ENCODE measurements around the gene XYLT1.
A peak's percentile ranks its signal among the peaks of the same experiment; 100 is the strongest.

Gene XYLT1

DNA sequence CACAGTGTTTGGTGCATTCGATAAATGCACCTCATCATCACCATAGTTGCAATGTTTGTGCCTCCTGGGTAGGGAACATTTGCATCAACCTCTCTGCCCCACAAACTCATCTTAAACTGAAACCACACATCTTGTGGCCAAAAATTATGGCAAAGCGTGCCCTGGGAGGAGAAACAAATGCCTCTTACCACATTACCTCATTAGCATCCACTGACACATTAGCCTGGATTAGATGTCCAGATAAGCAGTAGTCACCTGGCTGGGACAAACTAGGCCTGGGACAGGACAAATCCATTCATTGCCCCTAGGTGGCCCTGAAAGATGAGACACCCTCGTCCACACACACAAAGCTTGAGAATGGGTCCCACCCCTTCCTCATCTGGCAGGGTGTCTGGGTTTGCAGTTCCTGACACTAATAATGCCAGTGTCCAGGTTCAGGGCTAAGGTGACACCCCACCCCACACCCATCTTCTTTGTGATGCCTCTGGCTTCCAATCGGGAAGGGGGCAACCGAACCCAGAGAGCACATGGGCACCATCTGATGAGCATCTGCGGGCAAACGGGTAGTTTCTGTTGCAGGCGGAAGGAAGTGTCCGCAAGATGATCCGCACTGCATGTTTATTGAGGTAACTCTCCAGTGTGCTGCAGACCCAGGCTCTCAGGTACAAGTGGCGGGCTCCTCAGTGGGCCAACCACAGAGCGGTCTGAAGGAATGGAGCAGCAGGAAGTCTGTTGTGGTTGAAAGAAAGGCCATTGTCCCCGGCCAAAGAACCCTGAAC lies 8.6 kb downstream of the XYLT1 start:
- no peak for DNase-seq (ENCODE audit: low read depth, low spot score)

DNA sequence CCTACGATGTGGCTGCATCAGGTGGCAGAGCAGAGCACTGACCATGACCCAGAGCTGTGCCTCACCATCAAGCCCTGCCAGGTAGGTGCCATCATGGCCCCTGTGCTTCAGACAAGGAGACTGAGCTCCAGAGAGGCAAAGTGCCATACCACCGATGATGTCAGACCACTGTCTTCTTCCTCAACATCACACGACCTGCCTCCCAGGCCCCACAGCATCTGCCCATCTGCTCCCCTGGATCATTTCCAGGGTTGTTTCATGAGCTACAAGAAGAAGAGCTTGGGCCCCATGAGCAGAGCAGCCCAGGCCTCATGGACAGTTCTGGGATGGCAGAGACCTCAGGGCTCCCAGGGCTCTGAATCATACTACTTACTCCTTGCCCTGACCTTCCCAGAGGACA lies 9.9 kb downstream of the XYLT1 start:
- no peak for DNase-seq (ENCODE audit: low read depth, low spot score)
- no peak overlapping the region for H3K4me3 ChIP-seq (ENCODE audit: low read length)

More for the DNA sequence above, 8.6 kb downstream of the XYLT1 start:
- no peak overlapping the region for H3K4me3 ChIP-seq (ENCODE audit: low read length)

DNA sequence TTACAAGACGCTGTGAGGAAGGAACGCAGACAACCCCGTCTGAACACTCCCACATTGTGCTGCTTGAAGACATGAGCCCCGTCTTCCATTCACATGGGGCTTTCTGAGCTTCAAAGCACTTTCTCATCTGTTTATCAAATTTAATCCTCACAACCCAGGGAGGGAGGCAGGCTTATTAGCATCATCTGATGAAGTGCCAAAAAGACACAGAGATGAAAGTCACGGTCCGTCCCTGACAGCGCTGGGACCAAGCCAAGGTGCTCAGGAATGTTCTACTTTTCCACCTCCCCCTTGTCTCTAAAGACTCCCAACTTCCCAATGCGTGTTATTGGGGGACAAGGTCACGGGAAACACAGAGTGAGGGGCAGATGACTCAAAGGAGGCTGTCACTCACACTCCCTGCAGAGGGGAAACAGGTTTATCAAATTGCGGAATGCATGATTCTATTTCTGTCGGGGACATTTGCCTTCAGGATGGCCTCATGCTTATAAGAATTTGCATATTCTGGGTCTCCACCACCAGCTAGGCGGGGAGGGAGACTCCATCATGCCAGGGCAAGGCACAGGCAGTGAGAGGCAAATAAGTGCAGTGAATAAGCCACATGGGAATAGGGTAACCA lies 10.7 kb downstream of the XYLT1 start:
- no peak overlapping the region for H3K4me3 ChIP-seq (ENCODE audit: low read length)
- DNase-seq (ENCODE audit: low read depth, low spot score) = no peak

DNA sequence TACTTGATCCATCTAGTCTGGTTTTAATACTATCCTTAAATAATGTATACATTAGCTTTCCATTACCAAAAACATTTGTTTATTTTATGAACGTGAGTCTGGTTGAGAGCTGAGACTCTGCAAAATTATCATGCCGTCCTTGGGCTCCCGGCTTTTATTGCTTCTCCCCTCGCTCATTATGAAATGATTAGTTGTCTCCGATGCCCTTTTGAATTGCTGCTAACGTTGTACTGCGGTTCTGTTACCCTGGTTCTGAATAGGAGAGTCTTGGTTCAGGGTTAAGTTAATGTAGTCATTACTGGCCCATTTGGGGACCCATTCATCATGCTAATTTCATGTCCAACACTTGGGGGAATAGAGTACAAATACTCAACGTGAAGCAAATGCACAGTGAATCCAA lies 12.8 kb downstream of the XYLT1 start:
- H3K4me3 ChIP-seq (ENCODE audit: low read length) = no peak overlapping the region
- DNase-seq (ENCODE audit: low read depth, low spot score) = no peak

DNA sequence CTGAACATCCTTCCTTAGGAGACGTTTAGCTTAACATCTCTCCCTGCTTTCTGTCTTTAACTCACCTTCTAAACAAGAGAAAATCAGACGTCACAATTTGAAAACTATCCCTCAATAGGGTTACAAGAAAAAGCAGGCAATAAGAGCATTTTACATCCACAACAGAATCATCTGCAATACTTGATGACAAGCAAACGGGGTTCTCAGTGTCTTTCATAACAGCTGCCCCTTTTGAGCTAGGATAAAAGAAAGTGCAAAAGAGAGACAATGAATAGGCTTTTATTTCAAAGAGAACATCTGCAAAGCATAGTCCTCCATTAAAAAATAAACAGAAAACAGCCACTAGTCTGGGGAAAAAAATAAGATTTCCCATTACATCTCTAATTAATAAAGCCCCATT lies 13.2 kb downstream of the XYLT1 start:
- DNase-seq (ENCODE audit: low read depth, low spot score) = no peak
- H3K4me3 ChIP-seq (ENCODE audit: low read length) = no peak overlapping the region

DNA sequence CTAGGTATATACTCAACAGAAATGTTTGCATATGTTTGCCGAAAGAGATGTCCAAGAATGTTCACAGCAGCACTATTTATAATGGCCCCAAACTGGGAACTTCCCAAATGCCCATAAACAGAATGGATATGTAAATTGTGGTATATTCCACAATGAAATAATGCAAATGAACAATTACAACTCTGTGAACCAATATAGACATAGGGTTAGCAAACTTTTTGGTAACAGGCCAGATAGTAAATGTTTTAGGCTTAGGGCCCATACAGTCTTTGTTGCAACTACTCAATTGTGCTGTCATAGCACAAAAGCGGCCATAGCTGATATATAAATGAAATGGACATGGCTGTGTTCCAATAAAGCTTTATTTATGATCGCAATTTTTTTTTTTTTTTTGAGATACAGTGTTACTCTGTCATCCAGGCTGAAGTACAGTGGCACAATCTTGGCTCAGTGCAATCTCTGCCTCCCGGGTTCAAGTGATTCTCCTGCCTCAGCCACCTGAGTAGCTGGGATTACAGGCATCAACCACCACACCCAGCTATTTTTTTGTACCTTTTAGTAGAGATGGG lies 16.5 kb downstream of the XYLT1 start:
- H3K4me3 ChIP-seq (ENCODE audit: low read length) = no peak overlapping the region
- DNase-seq (ENCODE audit: low read depth, low spot score) = no peak

DNA sequence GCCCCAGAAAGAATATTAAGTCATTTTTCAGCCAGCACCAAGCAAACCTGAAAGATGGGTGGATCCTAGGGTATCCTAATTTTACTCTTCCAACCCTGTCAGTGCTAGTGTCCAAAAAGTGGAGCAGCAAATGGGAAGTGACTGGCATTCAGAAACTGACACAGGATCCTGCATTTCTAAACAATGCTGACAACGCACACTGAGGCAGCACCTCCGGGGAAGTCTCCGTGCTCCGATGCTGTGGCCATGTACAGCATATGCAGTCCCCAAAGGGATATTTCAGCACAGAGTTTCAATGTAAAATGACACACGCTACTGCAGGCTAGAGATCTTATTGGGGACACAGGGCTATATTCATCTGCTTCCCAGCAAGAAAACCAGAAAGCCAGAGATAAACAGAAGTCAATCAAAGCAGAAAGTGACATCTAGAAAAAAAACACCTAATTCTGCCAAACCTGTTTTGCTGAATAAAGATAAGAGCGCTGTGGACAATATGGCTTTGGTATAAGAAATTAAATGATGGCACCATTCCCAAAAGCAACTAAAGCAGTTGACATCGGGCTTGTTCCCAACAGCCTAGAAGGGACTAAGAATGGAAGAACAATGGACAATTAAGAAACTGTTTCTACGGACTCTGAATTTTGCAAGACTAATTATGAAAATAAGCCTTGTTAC lies 17.3 kb downstream of the XYLT1 start:
- no peak overlapping the region for H3K4me3 ChIP-seq (ENCODE audit: low read length)
- no peak for DNase-seq (ENCODE audit: low read depth, low spot score)

DNA sequence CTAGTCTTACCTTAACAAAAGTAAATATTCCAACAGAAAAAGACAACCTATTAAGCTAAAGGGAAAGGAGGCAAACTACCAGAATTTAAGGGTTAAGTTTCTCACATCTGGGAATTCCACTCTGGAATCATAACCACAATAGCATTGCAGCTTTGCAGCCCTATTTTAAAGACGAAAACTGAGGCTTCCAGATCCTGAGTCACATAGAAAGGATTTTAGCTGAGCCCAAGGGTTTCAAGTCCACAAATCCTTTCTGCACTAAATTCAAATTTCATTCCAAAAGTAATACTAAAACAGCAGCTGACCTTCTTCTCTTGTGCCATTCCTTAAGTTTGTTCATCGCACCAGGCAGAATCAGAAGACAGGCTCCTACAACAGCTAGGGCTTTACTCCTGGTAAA lies 17.8 kb downstream of the XYLT1 start:
- no peak overlapping the region for H3K4me3 ChIP-seq (ENCODE audit: low read length)
- no peak for DNase-seq (ENCODE audit: low read depth, low spot score)

DNA sequence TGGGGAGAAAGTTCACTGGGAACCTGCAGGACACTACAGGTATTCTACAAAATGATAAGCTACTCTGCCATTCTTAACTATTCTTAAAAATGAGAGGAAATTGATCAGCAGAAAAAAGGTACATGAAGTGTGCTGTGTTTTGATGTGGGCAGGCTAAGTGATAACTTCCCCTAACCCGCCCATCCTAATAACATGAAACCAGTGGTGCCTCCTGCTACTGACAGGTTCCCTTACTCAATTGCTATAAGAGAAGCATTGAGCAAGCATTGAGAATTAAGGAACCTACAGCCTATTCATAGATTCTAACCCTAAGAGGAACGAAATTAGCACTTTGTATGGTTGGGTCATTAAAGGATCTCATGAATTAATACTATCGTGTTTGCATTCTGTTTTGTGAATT lies 18.9 kb downstream of the XYLT1 start:
- DNase-seq (ENCODE audit: low read depth, low spot score) = no peak

DNA sequence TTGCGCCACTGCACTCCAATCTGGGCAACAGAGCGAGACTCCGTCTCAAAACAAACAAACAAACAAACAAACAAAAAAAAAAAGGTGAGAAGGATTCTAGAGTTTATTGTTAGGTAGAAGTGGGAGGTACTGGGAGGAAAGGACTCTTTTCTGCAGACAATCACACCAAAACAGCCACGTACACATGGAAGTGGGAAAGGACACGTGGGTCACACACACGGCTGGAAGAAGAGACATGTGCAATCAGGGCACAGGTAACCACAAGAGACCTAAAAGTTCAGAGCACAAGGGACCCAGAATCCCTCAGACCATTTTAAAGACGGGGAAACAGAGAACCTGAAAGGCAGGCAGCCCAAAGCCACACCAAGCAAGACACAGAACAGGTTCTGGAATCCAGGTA lies 20.5 kb downstream of the XYLT1 start:
- H3K4me3 ChIP-seq (ENCODE audit: low read length) = no peak overlapping the region
- no peak for DNase-seq (ENCODE audit: low read depth, low spot score)

More for the DNA sequence above, 18.9 kb downstream of the XYLT1 start:
- no peak overlapping the region for H3K4me3 ChIP-seq (ENCODE audit: low read length)

DNA sequence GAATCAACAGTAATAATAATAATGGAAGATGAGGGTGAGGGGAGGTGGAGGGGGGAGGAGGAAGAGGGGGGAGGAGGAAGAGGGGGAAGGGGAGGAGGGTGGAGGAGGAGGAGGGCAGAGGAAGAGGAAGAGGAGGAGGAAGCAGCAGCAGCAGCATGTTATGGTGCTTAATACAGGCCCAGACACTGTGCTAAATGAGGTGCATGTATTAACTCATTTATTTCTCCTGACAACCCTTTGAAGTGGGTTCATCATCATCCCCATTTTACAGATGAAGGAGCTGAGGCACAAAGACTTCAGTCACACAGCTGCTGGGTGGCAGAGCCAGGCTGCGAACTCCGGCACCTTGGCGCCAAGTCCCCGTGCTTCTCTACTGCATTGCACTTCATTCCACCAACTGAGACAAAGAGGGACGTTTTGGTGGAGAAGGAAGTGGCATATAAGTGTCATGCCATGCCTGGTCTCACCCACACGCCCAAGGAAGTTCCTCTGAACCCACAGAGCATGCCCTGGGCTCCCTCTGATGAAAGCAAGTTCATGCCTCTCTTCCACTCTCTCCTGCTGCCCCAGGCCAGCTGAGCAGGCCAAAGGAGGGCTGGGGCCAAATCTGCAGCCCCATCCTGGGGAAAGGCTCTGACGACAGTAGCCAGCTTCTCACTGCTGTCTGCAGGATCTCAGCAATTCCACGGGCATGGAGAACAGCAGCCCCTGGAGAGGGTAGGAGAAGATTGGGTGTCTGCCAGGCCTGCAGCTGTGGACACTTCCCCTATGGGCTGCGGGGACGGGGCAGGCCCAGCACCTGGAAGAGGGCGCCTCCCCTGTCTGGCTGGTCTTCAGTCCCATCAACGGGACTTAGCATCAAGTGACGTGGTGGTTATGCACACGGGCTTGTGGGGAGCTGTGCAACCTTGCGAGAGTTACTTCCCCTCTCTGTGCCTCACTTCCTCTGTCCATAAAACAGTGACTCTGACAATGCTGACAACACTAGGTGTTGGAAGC lies 21.8 kb downstream of the XYLT1 start:
- H3K4me3 ChIP-seq (ENCODE audit: low read length) = no peak overlapping the region
- peak; percentile 62 for DNase-seq (ENCODE audit: low read depth, low spot score)

DNA sequence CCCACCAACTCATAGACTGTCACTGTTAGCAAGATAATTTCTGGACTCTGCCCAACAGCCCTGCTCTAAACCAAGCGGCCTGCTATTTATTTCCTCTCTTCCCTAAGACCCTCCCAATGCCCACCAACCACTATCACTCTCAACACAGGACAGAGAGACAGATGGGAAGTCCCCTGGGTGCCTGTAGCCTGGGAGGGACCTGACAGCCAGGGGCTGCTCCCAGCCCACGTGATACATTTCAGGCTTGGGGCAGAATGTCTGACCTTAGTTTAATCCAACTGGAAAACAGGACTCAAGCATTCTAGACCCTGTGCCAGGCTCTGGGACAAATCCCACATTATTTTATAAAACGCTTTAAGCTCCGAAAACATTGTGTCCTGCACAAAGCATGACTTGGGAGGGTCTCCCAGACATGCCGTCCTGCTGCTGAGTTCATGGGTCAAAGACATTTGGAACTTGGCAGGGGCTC lies 23.6 kb downstream of the XYLT1 start:
- DNase-seq (ENCODE audit: low read depth, low spot score) = no peak
- H3K4me3 ChIP-seq (ENCODE audit: low read length) = no peak overlapping the region

DNA sequence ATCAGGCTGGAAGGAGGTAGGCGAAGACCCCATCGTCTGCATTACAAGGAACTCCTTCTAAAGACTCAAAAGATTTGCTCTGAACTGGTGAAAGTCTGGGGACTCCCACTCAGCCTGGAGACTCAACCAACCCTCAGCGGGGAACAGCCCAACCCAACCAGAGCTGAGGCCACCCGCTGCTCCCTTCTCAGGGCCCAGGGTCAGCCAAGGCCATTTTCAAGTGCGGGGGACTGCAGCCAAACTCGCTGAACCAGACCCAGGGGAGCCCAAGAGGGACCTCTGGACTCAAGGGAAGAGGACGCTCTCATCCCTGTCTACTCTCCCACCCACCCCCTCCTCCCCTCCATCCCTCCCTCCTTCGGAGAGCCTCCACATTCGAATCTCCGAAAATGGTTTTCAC lies 24.1 kb downstream of the XYLT1 start:
- no peak for DNase-seq (ENCODE audit: low read depth, low spot score)
- no peak overlapping the region for H3K4me3 ChIP-seq (ENCODE audit: low read length)

DNA sequence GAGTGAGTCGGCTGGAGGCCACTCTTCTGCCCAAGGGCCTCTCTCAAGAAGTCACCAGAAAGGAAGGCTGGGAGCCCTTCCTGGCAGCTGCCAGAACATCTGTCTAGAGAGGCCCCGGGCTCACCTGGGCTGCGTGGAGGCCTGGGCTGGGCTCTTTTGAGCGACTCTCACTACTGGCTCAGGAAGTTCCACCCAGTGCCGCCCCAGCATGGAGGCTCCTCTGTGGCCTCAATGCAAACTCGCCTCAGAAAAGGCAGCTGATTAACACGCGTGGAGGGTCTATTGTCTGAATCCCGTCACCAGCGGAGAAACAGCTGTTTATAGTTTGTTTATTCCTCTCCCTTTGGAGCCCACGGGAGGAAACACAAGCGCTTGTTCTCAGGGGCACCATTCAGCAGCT lies 25.3 kb downstream of the XYLT1 start:
- DNase-seq (ENCODE audit: low read depth, low spot score) = no peak
- no peak overlapping the region for H3K4me3 ChIP-seq (ENCODE audit: low read length)

DNA sequence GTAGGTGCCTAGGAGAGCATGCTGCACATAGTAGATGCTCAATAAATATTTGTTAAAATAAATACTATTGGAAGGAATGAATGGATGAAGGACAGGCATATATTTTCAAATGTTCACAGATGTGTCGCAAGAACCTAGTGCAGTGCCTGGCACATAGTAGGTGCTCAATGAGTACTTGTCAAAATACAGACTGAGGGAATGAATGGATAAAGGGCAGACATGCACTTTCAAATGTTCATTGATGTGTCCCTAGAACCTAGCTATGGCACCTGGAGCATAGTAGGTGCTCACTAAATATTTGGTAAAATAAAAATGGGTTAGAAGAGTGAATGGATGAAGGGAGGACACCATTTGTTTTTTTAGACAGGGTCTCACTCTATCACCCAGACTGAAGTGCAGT lies 26.1 kb downstream of the XYLT1 start:
- DNase-seq (ENCODE audit: low read depth, low spot score) = no peak
- H3K4me3 ChIP-seq (ENCODE audit: low read length) = no peak overlapping the region

DNA sequence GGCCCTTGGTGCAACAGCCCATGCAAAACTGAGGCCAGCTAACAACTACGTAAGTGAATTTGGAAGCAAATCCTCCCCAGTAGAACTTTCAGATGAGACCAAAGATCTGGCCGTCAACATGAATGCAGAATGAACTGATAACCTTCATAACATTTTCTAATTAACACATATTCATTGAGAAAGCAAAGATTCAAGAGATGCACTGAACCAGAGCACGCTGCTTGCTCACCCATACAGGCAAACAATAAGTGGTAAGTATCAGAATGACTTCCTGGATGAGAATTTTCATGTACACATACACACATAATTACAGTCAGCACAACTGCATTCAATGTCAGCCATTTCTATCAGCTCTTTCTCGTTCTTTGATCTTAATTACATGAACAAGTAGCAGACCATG lies 30.6 kb downstream of the XYLT1 start:
- DNase-seq (ENCODE audit: low read depth, low spot score) = no peak
- H3K4me3 ChIP-seq (ENCODE audit: low read length) = no peak overlapping the region

DNA sequence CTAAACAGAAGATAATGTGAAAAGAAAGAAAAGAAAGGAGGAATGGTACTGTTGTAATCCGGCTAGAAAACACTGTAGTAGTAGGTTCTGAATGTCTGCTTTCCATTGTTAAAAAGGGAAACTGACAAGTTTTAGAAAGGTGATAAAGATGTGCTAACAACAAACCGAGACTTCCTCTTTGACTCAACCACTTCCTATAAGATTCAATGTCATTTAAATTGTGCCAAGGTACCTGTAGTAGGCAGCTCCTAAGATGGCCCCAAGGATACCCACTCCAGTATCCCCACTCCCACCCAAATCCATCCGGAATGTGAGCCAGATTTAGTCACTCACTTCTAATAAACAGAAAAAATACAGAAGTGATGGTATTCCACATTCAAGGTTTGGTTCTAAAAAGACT lies 31.2 kb downstream of the XYLT1 start:
- peak; percentile 34 for DNase-seq (ENCODE audit: low read depth, low spot score)
- no peak overlapping the region for H3K4me3 ChIP-seq (ENCODE audit: low read length)

DNA sequence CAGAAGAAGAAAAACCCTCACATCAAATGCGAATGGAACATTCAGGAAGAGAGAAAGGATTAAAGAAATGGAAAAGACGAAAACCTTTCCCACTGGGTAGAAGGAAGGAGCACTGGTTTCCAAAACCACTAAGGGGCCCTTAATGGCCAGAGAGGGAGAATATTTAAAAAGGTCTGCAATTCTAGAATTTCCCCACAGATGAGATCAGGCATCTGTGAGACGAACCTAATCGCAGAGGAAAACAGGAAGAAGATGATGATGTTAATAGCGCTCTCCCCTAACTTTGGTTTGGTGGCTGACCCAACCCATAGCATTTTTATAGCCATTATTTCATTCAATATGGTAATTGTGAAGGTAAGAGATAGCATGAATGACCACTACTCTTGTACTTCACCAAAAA lies 32.8 kb downstream of the XYLT1 start:
- H3K4me3 ChIP-seq (ENCODE audit: low read length) = no peak overlapping the region
- no peak for DNase-seq (ENCODE audit: low read depth, low spot score)

DNA sequence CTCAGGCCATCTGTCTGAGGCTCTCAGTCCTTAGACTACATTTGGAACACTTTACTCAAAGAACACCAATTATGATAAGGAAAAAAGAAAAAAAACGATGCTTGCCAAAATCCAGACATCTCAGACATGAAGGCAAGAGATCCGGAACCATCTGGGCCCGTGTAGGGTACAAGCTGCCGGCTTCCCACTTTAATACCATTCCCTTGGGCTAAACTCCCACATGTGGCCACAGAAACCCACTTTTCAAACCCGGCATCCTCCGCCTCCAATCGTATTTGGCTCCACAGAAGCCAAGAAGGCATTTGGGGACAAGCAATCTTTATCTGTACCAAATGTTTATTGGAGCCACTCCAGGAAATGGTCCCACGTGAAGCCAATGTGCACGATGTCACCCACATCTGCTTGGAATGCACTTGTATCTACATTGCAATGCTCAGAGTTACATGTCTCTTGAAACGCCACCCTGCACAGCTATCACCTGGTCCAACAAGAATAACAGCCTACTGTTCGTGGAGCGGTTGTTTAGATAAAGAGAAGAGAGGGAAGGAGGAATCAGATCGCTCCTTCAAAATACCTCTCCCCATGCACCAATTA lies 33.5 kb downstream of the XYLT1 start:
- H3K4me3 ChIP-seq (ENCODE audit: low read length) = no peak overlapping the region
- no peak for DNase-seq (ENCODE audit: low read depth, low spot score)
